ENCODE results near the gene CDH4.

CDH4 gene

DNA sequence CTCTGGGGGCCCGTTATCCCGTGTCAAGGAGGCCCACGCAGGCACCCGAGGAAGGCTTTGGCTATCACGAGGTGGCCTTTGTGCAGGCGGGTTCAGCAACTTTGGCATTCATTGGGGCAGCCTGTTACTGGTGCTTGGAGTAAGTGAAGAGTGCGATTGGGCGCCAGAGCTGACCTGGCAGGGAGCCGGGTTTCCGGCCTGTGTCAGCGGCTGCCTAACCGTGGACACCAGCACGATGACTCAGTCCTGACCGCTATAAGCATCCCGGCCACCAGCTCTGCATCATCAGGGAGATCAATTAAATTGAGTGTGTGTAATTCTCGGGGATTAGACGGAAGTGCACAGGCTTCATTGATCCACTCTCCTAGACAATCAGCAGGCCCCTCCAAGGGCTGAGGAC is 45.9 kb downstream of the CDH4 start (continued):
- TF ChIP-seq, protein P1, sequence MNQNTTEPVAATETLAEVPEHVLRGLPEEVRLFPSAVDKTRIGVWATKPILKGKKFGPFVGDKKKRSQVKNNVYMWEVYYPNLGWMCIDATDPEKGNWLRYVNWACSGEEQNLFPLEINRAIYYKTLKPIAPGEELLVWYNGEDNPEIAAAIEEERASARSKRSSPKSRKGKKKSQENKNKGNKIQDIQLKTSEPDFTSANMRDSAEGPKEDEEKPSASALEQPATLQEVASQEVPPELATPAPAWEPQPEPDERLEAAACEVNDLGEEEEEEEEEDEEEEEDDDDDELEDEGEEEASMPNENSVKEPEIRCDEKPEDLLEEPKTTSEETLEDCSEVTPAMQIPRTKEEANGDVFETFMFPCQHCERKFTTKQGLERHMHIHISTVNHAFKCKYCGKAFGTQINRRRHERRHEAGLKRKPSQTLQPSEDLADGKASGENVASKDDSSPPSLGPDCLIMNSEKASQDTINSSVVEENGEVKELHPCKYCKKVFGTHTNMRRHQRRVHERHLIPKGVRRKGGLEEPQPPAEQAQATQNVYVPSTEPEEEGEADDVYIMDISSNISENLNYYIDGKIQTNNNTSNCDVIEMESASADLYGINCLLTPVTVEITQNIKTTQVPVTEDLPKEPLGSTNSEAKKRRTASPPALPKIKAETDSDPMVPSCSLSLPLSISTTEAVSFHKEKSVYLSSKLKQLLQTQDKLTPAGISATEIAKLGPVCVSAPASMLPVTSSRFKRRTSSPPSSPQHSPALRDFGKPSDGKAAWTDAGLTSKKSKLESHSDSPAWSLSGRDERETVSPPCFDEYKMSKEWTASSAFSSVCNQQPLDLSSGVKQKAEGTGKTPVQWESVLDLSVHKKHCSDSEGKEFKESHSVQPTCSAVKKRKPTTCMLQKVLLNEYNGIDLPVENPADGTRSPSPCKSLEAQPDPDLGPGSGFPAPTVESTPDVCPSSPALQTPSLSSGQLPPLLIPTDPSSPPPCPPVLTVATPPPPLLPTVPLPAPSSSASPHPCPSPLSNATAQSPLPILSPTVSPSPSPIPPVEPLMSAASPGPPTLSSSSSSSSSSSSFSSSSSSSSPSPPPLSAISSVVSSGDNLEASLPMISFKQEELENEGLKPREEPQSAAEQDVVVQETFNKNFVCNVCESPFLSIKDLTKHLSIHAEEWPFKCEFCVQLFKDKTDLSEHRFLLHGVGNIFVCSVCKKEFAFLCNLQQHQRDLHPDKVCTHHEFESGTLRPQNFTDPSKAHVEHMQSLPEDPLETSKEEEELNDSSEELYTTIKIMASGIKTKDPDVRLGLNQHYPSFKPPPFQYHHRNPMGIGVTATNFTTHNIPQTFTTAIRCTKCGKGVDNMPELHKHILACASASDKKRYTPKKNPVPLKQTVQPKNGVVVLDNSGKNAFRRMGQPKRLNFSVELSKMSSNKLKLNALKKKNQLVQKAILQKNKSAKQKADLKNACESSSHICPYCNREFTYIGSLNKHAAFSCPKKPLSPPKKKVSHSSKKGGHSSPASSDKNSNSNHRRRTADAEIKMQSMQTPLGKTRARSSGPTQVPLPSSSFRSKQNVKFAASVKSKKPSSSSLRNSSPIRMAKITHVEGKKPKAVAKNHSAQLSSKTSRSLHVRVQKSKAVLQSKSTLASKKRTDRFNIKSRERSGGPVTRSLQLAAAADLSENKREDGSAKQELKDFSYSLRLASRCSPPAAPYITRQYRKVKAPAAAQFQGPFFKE (tag by site-specific recombination; IDR thresholded peaks at IDR 0.05; ENCODE audit: borderline replicate concordance), result no peak
- TF ChIP-seq GLI4 (tag by site-specific recombination; IDR thresholded peaks at IDR 0.05), result no peak

DNA sequence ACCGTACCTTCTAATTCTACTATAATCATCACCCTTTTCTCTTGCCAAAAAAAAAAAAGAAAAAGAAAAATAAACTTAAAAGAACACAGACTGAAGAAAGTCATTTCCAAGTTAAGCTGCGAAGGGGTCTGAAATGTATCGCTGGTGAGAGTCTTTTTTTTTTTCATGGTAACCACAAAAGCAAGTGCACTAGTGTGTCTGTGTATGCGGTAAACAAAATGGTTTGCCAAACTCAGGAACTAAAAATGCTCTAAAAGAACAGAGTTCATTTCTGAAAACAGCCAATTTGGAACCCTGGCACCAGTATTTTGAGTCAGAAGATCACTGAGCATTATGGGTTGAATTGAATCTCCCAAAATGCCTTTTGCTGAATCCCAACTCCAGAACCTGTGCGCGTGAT is 46.6 kb downstream of the CDH4 start:
- CTCF ChIA-PET, result no interaction called here
- TF ChIP-seq ZFP41 (tag by site-specific recombination; IDR thresholded peaks at IDR 0.05; ENCODE audit: borderline replicate concordance) (no peak), ZBTB21 (tag by site-specific recombination; IDR thresholded peaks at IDR 0.05) (no peak), IKZF3 (tag by site-specific recombination; IDR thresholded peaks at IDR 0.05) (no peak), ZNF510 (tag by site-specific recombination; IDR thresholded peaks at IDR 0.05; ENCODE audit: insufficient replicate concordance) (no peak), ZNF155 (tag by site-specific recombination; IDR thresholded peaks at IDR 0.05) (no peak), ZNF654 (tag by site-specific recombination; IDR thresholded peaks at IDR 0.05; ENCODE audit: low read depth) (no peak), ZNF558 (tag by site-specific recombination; IDR thresholded peaks at IDR 0.05) (no peak), ZNF10 (tag by site-specific recombination; IDR thresholded peaks at IDR 0.05) (no peak), ZNF391 (tag by site-specific recombination; IDR thresholded peaks at IDR 0.05; ENCODE audit: borderline replicate concordance, low read depth) (no peak), ZNF169 (tag by site-specific recombination; IDR thresholded peaks at IDR 0.05) (no peak), ZNF560 (tag by site-specific recombination; IDR thresholded peaks at IDR 0.05; ENCODE audit: borderline replicate concordance) (no peak)
- TF ChIP-seq, protein P2, sequence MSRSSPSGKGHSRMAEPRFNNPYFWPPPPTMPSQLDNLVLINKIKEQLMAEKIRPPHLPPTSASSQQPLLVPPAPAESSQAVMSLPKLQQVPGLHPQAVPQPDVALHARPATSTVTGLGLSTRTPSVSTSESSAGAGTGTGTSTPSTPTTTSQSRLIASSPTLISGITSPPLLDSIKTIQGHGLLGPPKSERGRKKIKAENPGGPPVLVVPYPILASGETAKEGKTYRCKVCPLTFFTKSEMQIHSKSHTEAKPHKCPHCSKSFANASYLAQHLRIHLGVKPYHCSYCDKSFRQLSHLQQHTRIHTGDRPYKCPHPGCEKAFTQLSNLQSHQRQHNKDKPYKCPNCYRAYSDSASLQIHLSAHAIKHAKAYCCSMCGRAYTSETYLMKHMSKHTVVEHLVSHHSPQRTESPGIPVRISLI (tag by site-specific recombination; IDR thresholded peaks at IDR 0.05), result no peak
- TF ChIP-seq, protein P3, sequence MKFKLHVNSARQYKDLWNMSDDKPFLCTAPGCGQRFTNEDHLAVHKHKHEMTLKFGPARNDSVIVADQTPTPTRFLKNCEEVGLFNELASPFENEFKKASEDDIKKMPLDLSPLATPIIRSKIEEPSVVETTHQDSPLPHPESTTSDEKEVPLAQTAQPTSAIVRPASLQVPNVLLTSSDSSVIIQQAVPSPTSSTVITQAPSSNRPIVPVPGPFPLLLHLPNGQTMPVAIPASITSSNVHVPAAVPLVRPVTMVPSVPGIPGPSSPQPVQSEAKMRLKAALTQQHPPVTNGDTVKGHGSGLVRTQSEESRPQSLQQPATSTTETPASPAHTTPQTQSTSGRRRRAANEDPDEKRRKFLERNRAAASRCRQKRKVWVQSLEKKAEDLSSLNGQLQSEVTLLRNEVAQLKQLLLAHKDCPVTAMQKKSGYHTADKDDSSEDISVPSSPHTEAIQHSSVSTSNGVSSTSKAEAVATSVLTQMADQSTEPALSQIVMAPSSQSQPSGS (tag by site-specific recombination; IDR thresholded peaks at IDR 0.05; ENCODE audit: low read depth), result no peak
- POLR2A ChIA-PET, result no interaction called here
- Histone ChIP-seq H3K4me1 (ENCODE audit: control insufficient read depth, insufficient read depth, low read length) (no peaks in the 10 kb centered on the region), H3K4me3 (ENCODE audit: low read depth, low read length) (no peak overlapping the region), H3K9me3 (ENCODE audit: control insufficient read depth, insufficient read depth, low read depth, low read length) (no peaks in the 10 kb centered on the region), H3K36me3 (ENCODE audit: control insufficient read depth in 2 of 2, insufficient read depth in 1 of 2, low read length in 2 of 2) (no peaks in the 10 kb centered on the region), H3K27ac (ENCODE audit: extremely low read depth, low read depth, low read length) (no peak overlapping the region)

DNA sequence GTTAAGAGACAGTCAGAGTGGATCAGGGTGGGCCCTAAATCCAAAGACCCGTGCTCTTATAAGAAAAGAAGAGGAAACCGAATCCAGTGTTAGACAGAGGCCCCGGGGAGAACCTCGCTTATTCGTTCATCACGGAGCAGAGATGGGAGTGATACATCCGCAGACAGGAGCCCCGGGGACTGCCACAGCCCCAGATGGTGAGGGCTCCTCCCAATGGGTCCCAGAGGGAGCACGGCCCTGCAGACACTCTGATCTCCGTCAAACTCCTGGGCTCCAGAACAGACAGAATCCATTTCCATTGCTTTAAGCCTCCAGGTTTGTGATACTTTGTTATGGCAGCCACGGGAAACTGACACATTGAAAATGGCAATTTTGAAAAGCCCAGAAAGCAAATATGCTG is 47.0 kb downstream of the CDH4 start:
- ChIA-PET POLR2A (no interaction called here), CTCF (no interaction called here)
- TF ChIP-seq ZNF555 (tag by site-specific recombination; conservative IDR thresholded peaks at IDR 0.05) (no peak), ZNF791 (tag by site-specific recombination; IDR thresholded peaks at IDR 0.05) (no peak)
- TF ChIP-seq, protein P4, sequence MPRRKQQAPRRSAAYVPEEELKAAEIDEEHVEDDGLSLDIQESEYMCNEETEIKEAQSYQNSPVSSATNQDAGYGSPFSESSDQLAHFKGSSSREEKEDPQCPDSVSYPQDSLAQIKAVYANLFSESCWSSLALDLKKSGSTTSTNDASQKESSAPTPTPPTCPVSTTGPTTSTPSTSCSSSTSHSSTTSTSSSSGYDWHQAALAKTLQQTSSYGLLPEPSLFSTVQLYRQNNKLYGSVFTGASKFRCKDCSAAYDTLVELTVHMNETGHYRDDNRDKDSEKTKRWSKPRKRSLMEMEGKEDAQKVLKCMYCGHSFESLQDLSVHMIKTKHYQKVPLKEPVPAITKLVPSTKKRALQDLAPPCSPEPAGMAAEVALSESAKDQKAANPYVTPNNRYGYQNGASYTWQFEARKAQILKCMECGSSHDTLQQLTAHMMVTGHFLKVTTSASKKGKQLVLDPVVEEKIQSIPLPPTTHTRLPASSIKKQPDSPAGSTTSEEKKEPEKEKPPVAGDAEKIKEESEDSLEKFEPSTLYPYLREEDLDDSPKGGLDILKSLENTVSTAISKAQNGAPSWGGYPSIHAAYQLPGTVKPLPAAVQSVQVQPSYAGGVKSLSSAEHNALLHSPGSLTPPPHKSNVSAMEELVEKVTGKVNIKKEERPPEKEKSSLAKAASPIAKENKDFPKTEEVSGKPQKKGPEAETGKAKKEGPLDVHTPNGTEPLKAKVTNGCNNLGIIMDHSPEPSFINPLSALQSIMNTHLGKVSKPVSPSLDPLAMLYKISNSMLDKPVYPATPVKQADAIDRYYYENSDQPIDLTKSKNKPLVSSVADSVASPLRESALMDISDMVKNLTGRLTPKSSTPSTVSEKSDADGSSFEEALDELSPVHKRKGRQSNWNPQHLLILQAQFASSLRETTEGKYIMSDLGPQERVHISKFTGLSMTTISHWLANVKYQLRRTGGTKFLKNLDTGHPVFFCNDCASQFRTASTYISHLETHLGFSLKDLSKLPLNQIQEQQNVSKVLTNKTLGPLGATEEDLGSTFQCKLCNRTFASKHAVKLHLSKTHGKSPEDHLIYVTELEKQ (tag by site-specific recombination; IDR thresholded peaks at IDR 0.05; ENCODE audit: borderline replicate concordance), result no peak
- TF ChIP-seq, protein P5, sequence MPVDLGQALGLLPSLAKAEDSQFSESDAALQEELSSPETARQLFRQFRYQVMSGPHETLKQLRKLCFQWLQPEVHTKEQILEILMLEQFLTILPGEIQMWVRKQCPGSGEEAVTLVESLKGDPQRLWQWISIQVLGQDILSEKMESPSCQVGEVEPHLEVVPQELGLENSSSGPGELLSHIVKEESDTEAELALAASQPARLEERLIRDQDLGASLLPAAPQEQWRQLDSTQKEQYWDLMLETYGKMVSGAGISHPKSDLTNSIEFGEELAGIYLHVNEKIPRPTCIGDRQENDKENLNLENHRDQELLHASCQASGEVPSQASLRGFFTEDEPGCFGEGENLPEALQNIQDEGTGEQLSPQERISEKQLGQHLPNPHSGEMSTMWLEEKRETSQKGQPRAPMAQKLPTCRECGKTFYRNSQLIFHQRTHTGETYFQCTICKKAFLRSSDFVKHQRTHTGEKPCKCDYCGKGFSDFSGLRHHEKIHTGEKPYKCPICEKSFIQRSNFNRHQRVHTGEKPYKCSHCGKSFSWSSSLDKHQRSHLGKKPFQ (tag by site-specific recombination; IDR thresholded peaks at IDR 0.05), result no peak
- Histone ChIP-seq H3K9me3 (ENCODE audit: control insufficient read depth, insufficient read depth, low read depth, low read length) (no peaks in the 10 kb centered on the region), H3K27ac (ENCODE audit: extremely low read depth, low read depth, low read length) (no peak overlapping the region), H3K4me1 (ENCODE audit: control insufficient read depth, insufficient read depth, low read length) (no peaks in the 10 kb centered on the region), H3K4me3 (ENCODE audit: low read depth, low read length) (no peak overlapping the region), H3K36me3 (ENCODE audit: control insufficient read depth in 2 of 2, insufficient read depth in 1 of 2, low read length in 2 of 2) (no peaks in the 10 kb centered on the region)
